DND-41 (cell line): ENCODE data around the gene MAN2A1.

Experiments used
- ATAC-seq: fragments of 200-7000 bp; cut with Tn5 transposase; 3 replicates; pipeline ENCODE4 v1.9.1; 2021; ENCODE audit warnings: low read depth; ENCODE audit not compliant: insufficient read depth
- DNase-seq: peaks from one replicate; pipeline ENCODE4 v3.0.0-alpha.2; 2020
- H2AFZ ChIP-seq: 2 replicates; pipeline ENCODE4 v1.6.0; 2012; ENCODE audit warnings: low read depth, low read length
- H3K27ac ChIP-seq: 2 replicates; pipeline ENCODE4 v1.5.1; 2012; ENCODE audit warnings: low read length, inconsistent platforms
- H3K27me3 ChIP-seq: fragments of 200-600 bp; sonication (generic); 2 replicates; pipeline ENCODE4 v1.6.0; 2012; ENCODE audit warnings: low read length, mild to moderate bottlenecking, inconsistent platforms; ENCODE audit not compliant: insufficient read depth, poor library complexity
- H3K36me3 ChIP-seq: 2 replicates; pipeline ENCODE4 v1.5.1; 2012; ENCODE audit warnings: low read length, inconsistent platforms; ENCODE audit not compliant: insufficient read depth
- H3K4me1 ChIP-seq: 2 replicates; pipeline ENCODE4 v1.5.1; 2012; ENCODE audit warnings: mild to moderate bottlenecking, low read length; ENCODE audit not compliant: insufficient read depth
- H3K4me2 ChIP-seq: 2 replicates; pipeline ENCODE4 v1.6.0; 2012; ENCODE audit warnings: mild to moderate bottlenecking, moderate library complexity, low read length, inconsistent platforms; ENCODE audit not compliant: insufficient read depth
- H3K4me3 ChIP-seq, 2 experiments: fragments of 200-600 bp in 1 of 2; shearing (Covaris generic) in 1 of 2; 2 replicates each; pipeline ENCODE4 v1.5.1; 2012 to 2016; ENCODE audit warnings: inconsistent platforms in 2 of 2, low read length in 2 of 2, mild to moderate bottlenecking in 2 of 2, low read depth in 1 of 2, moderate library complexity in 1 of 2
- H3K79me2 ChIP-seq: 2 replicates; pipeline ENCODE4 v1.6.0; 2012; ENCODE audit warnings: low read length, inconsistent platforms; ENCODE audit not compliant: insufficient read depth
- H3K9ac ChIP-seq: 2 replicates; pipeline ENCODE4 v1.6.0; 2012; ENCODE audit warnings: low read depth, mild to moderate bottlenecking, inconsistent platforms, low read length, moderate library complexity
- H3K9me3 ChIP-seq: 2 replicates; pipeline ENCODE4 v1.5.1; 2012; ENCODE audit warnings: low read length, moderate library complexity, mild to moderate bottlenecking, inconsistent platforms; ENCODE audit not compliant: insufficient read depth, severe bottlenecking
- H4K20me1 ChIP-seq: 2 replicates; pipeline ENCODE4 v1.6.0; 2012; ENCODE audit warnings: low read length; ENCODE audit not compliant: insufficient read depth
- CTCF ChIP-seq: IDR thresholded peaks from 2 replicates; pipeline ENCODE4 v1.5.1; 2012; ENCODE audit warnings: borderline replicate concordance, low read length, moderate library complexity, mild to moderate bottlenecking; ENCODE audit not compliant: poor library complexity, severe bottlenecking; ENCODE audit errors: extremely low read depth
- EZH2 ChIP-seq: IDR thresholded peaks from 3 replicates; pipeline ENCODE4 v1.6.1; 2012; ENCODE audit warnings: borderline replicate concordance, low read depth, mild to moderate bottlenecking, moderate library complexity, low read length, inconsistent platforms; ENCODE audit not compliant: severe bottlenecking

Gene MAN2A1

DNA sequence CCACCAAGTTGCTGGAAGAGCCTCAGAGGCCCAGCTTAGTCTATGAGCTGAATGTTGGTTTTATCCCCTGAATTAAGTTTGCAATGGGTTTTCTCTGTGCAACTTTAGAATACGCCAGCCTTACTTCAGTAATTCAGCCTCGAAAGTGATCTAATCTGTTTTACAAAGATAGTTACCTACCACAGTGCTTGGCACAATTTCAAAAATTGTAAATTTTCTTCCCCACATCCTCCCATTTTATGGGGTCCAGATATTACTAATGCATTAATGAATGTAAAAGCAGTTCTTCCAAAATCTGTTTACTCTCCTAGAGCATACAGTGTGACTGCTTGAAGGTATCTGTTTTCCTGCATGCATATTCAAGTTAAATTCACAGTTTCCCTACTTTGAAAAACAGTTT, 172.6 kb downstream of the MAN2A1 start:
- H4K20me1 ChIP-seq, result no peaks in the 10 kb centered on the region
- peaks cover under 1% of the 10 kb centered on the region; the same call in 1 of the 2 replicates for H3K4me1 ChIP-seq
- no peaks in the 10 kb centered on the region for H3K27me3 ChIP-seq
- no peak for DNase-seq
- no peak overlapping the region for H3K9ac ChIP-seq
- no peak for TF ChIP-seq EZH2
- no peak for TF ChIP-seq CTCF
- no peak overlapping the region for H2AFZ ChIP-seq
- H3K4me2 ChIP-seq, result no peak overlapping the region
- no peaks in the 10 kb centered on the region for H3K79me2 ChIP-seq
- H3K27ac ChIP-seq, result no peak overlapping the region
- H3K4me3 ChIP-seq, result no peak overlapping the region
- peaks cover 94% of the 10 kb centered on the region for H3K36me3 ChIP-seq
- H3K9me3 ChIP-seq, result no peaks in the 10 kb centered on the region
- no peak for ATAC-seq

DNA sequence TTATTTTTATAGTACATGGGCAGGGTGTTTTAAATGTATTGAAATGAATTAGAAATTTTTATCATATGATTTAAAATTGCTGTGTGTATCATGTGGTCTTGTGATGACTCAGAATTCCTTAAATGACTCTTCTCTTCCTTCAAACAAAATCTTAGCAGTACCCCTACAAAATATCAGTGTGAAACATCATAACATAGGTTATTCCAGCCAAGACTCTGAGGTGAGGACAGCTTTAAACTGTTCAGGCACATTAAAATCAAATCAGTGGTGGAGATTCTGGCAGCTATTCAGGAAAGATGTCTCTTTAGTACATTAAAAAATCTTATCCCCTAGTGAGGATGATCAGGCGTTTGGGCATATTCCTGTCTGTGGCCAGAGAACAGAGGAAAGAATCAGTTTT, 174.0 kb downstream of the MAN2A1 start:
- Histone ChIP-seq H2AFZ (no peak overlapping the region), H3K4me1 (no peaks in the 10 kb centered on the region), H4K20me1 (no peaks in the 10 kb centered on the region), H3K9me3 (no peaks in the 10 kb centered on the region), H3K27ac (no peak overlapping the region), H3K9ac (no peak overlapping the region), H3K4me2 (no peak overlapping the region), H3K79me2 (no peaks in the 10 kb centered on the region), H3K27me3 (no peaks in the 10 kb centered on the region), H3K4me3 (no peak overlapping the region), H3K36me3 (peaks cover 85% of the 10 kb centered on the region)
- DNase-seq, result no peak
- no peak for ATAC-seq
- no peak for TF ChIP-seq CTCF
- TF ChIP-seq EZH2, result no peak

- Histone ChIP-seq H2AFZ (no peak overlapping the region), H3K27ac (no peak overlapping the region), H3K9ac (no peak overlapping the region), H3K4me2 (no peak overlapping the region), H4K20me1 (no peaks in the 10 kb centered on the region), H3K9me3 (no peaks in the 10 kb centered on the region), H3K27me3 (no peaks in the 10 kb centered on the region), H3K4me1 (no peaks in the 10 kb centered on the region), H3K36me3 (peaks cover 71% of the 10 kb centered on the region), H3K4me3 (no peak overlapping the region), H3K79me2 (no peaks in the 10 kb centered on the region)
- DNase-seq (no peak), ATAC-seq (no peak)
- TF ChIP-seq CTCF (no peak), EZH2 (no peak)
These were observed 175.9 kb downstream of the MAN2A1 start for GRCh38 chr5:109865637-109866036.

DNA sequence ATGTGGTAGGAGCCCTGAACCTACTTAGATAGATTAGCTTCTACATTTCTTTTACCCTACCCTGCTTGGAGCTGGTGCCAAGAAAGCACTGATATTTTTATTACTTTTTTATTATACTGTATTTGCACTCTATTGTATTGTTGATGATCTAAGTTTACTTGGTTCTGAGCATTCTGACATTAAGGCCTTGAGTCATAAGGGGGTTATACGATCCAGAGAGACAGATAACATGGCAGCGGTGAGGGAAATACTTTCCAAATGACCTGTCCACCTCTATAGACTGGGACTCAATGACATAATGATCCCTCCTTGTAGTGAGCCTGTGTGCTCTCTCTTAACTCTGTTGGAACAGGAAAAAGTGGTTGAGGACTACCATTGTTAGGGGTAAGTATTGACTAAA, 176.3 kb downstream of the MAN2A1 start:
- H3K4me2 ChIP-seq, result no peak overlapping the region
- no peaks in the 10 kb centered on the region for H3K4me1 ChIP-seq
- no peak for DNase-seq
- no peaks in the 10 kb centered on the region for H4K20me1 ChIP-seq
- ATAC-seq, result no peak
- no peak overlapping the region for H3K4me3 ChIP-seq
- H3K27me3 ChIP-seq, result no peaks in the 10 kb centered on the region
- H3K9ac ChIP-seq, result no peak overlapping the region
- no peaks in the 10 kb centered on the region for H3K9me3 ChIP-seq
- peaks cover 67% of the 10 kb centered on the region for H3K36me3 ChIP-seq
- H3K79me2 ChIP-seq, result no peaks in the 10 kb centered on the region
- TF ChIP-seq EZH2, result no peak
- no peak for TF ChIP-seq CTCF
- no peak overlapping the region for H3K27ac ChIP-seq
- H2AFZ ChIP-seq, result no peak overlapping the region
